HEK293 (cell line): ENCODE results near the gene ZNF799.
A peak's percentile ranks its signal among the peaks of the same experiment; 100 is the strongest.
"Not testable (repeated sequence)": the region's sequence is repeated elsewhere in the genome, so short reads cannot be mapped to it uniquely, and the experiment has no call there.

Experiments used
- CTCF ChIA-PET: fragments of 350-600 bp; formaldehyde crosslinking; extraction: SDS; loops from one replicate; lab custom pipeline; 2021; ENCODE audit warnings: antibody characterized with exemption; lab: Yijun Ruan, JAX
- POLR2A ChIA-PET: fragments of 300-600 bp; formaldehyde crosslinking; extraction: SDS; loops from one replicate; lab custom pipeline; 2020; ENCODE audit warnings: antibody characterized with exemption, inconsistent platforms; lab: Yijun Ruan, JAX
- H3K27ac ChIP-seq: fragments of 200-500 bp; sonication (Bioruptor generic); 2 replicates; pipeline ENCODE4 v1.5.1; 2014; ENCODE audit warnings: low read depth, low read length, control low read depth, inconsistent platforms; ENCODE audit errors: extremely low read depth
- H3K36me3 ChIP-seq, 2 experiments: fragments of 200-500 bp in 1 of 2; sonication (Bioruptor generic) in 1 of 2; 1 replicate in 1 of 2; 2 replicates in 1 of 2; pipeline ENCODE4 v1.5.1; 2014 to 2017; ENCODE audit warnings: inconsistent platforms in 2 of 2, low read length in 2 of 2; ENCODE audit not compliant: control insufficient read depth in 2 of 2, insufficient read depth in 1 of 2
- H3K4me1 ChIP-seq: fragments of 200-500 bp; sonication (Bioruptor generic); 2 replicates; pipeline ENCODE4 v1.5.1; 2014; ENCODE audit warnings: mild to moderate bottlenecking, low read length, inconsistent platforms; ENCODE audit not compliant: control insufficient read depth, insufficient read depth
- H3K4me3 ChIP-seq: 2 replicates; pipeline ENCODE4 v1.5.1; 2011; ENCODE audit warnings: low read depth, mild to moderate bottlenecking, control low read depth, low read length, moderate library complexity
- H3K9me3 ChIP-seq: fragments of 200-500 bp; sonication (Bioruptor generic); 2 replicates; pipeline ENCODE4 v1.5.1; 2014; ENCODE audit warnings: low read depth, low read length, inconsistent platforms; ENCODE audit not compliant: control insufficient read depth, insufficient read depth
- BCL11B ChIP-seq: fragments of 450-650 bp; formaldehyde crosslinking; IDR thresholded peaks from 2 replicates; pipeline ENCODE4 v1.5.1; 2016; ENCODE audit warnings: low read depth, missing biosample characterization, missing genetic modification characterization
- FEZF1 ChIP-seq: fragments of 450-650 bp; formaldehyde crosslinking; IDR thresholded peaks from 2 replicates; pipeline ENCODE4 v1.5.1; 2016; ENCODE audit warnings: missing biosample characterization, missing genetic modification characterization
- PRDM10 ChIP-seq: fragments of 450-650 bp; formaldehyde crosslinking; IDR thresholded peaks from 2 replicates; pipeline ENCODE4 v1.5.1; 2016; ENCODE audit warnings: missing biosample characterization, missing genetic modification characterization
- REST ChIP-seq: fragments of 450-650 bp; formaldehyde crosslinking; IDR thresholded peaks from 2 replicates; pipeline ENCODE4 v1.5.1; 2016; ENCODE audit warnings: missing biosample characterization, missing genetic modification characterization
- TCF7L2 ChIP-seq: IDR thresholded peaks from 2 replicates; pipeline ENCODE4 v1.6.1; 2011; ENCODE audit warnings: low read depth, mild to moderate bottlenecking, inconsistent platforms, low read length, moderate library complexity, borderline replicate concordance
- YY2 ChIP-seq: fragments of 450-650 bp; formaldehyde crosslinking; IDR thresholded peaks from 2 replicates; pipeline ENCODE4 v1.5.1; 2016; ENCODE audit warnings: missing biosample characterization, missing genetic modification characterization
- ZBTB49 ChIP-seq: fragments of 450-650 bp; formaldehyde crosslinking; IDR thresholded peaks from 2 replicates; pipeline ENCODE4 v1.5.1; 2016; ENCODE audit warnings: missing biosample characterization, missing genetic modification characterization, low read depth
- ZBTB6 ChIP-seq: fragments of 450-650 bp; formaldehyde crosslinking; IDR thresholded peaks from 2 replicates; pipeline ENCODE4 v1.5.1; 2017; ENCODE audit warnings: missing biosample characterization, missing genetic modification characterization
- ZFP37 ChIP-seq: fragments of 450-650 bp; formaldehyde crosslinking; IDR thresholded peaks from 2 replicates; pipeline ENCODE4 v1.5.1; 2016; ENCODE audit warnings: missing biosample characterization, missing genetic modification characterization
- ZNF157 ChIP-seq: fragments of 450-650 bp; formaldehyde crosslinking; IDR thresholded peaks from 2 replicates; pipeline ENCODE4 v1.5.1; 2016; ENCODE audit warnings: missing biosample characterization, missing genetic modification characterization
- ZNF211 ChIP-seq: fragments of 450-650 bp; formaldehyde crosslinking; IDR thresholded peaks from 2 replicates; pipeline ENCODE4 v1.5.1; 2016; ENCODE audit warnings: low read depth, missing biosample characterization, missing genetic modification characterization
- ZNF223 ChIP-seq: fragments of 450-650 bp; formaldehyde crosslinking; IDR thresholded peaks from 2 replicates; pipeline ENCODE4 v1.5.1; 2016; ENCODE audit warnings: missing biosample characterization, missing genetic modification characterization
- ZNF280C ChIP-seq: fragments of 450-650 bp; formaldehyde crosslinking; IDR thresholded peaks from 2 replicates; pipeline ENCODE4 v1.5.1; 2016; ENCODE audit warnings: missing biosample characterization, missing genetic modification characterization
- ZNF292 ChIP-seq: fragments of 450-650 bp; formaldehyde crosslinking; IDR thresholded peaks from 2 replicates; pipeline ENCODE4 v1.5.1; 2016; ENCODE audit warnings: low read depth, missing biosample characterization, missing genetic modification characterization, borderline replicate concordance
- ZNF423 ChIP-seq: fragments of 450-650 bp; formaldehyde crosslinking; IDR thresholded peaks from 2 replicates; pipeline ENCODE4 v1.5.1; 2016; ENCODE audit warnings: missing biosample characterization, missing genetic modification characterization
- ZNF426 ChIP-seq: fragments of 450-650 bp; formaldehyde crosslinking; IDR thresholded peaks from 2 replicates; pipeline ENCODE4 v1.5.1; 2017; ENCODE audit warnings: missing biosample characterization, missing genetic modification characterization, mild to moderate bottlenecking, inconsistent platforms, moderate library complexity
- ZNF48 ChIP-seq: fragments of 450-650 bp; formaldehyde crosslinking; IDR thresholded peaks from 2 replicates; pipeline ENCODE4 v1.5.1; 2016; ENCODE audit warnings: missing biosample characterization, missing genetic modification characterization
- ZNF544 ChIP-seq: fragments of 450-650 bp; formaldehyde crosslinking; IDR thresholded peaks from 2 replicates; pipeline ENCODE4 v1.5.0; 2017; ENCODE audit warnings: missing biosample characterization, missing genetic modification characterization
- ZNF555 ChIP-seq: fragments of 450-650 bp; formaldehyde crosslinking; conservative IDR thresholded peaks from 2 replicates; pipeline ENCODE4 v1.5.1; 2017; ENCODE audit warnings: missing biosample characterization, mild to moderate bottlenecking, missing genetic modification characterization, inconsistent platforms
- ZNF621 ChIP-seq: fragments of 450-650 bp; formaldehyde crosslinking; IDR thresholded peaks from 2 replicates; pipeline ENCODE4 v1.5.1; 2017; ENCODE audit warnings: missing biosample characterization, missing genetic modification characterization
- ZNF670 ChIP-seq: fragments of 450-650 bp; formaldehyde crosslinking; IDR thresholded peaks from 2 replicates; pipeline ENCODE4 v1.5.1; 2016; ENCODE audit warnings: missing biosample characterization, missing genetic modification characterization, low read depth
- ZSCAN23 ChIP-seq: fragments of 450-650 bp; formaldehyde crosslinking; IDR thresholded peaks from 2 replicates; pipeline ENCODE4 v1.5.1; 2016; ENCODE audit warnings: missing biosample characterization, missing genetic modification characterization

Gene ZNF799

GRCh38 chr19:12440541-12441316 lies 39.7 kb upstream of the ZNF799 start, which contains the start of gene ZNF443 (continued):
- TF ChIP-seq REST (tag by site-specific recombination) (no peak), ZNF670 (tag by site-specific recombination) (no peak), ZNF423 (tag by site-specific recombination) (no peak), PRDM10 (tag by site-specific recombination) (peak; percentile 71), ZFP37 (no peak), ZNF280C (tag by site-specific recombination) (no peak), ZNF544 (tag by site-specific recombination) (no peak), ZNF555 (tag by site-specific recombination) (no peak), ZNF292 (tag by site-specific recombination) (no peak), ZNF48 (no peak), ZNF426 (tag by site-specific recombination) (no peak), ZNF621 (tag by site-specific recombination) (no peak), ZNF157 (no peak), TCF7L2 (peak; percentile 91), ZNF223 (tag by site-specific recombination) (no peak), ZNF211 (no peak), ZSCAN23 (tag by site-specific recombination) (no peak), BCL11B (tag by site-specific recombination) (no peak), ZBTB49 (tag by site-specific recombination) (no peak), FEZF1 (no peak), YY2 (tag by site-specific recombination) (no peak), ZBTB6 (tag by site-specific recombination) (no peak)

- peak overlapping the region; percentile 72; the same call in 1 of the 2 replicates for H3K27ac ChIP-seq
- POLR2A ChIA-PET = interaction anchor here (0.7 to 2.0 kb wide), 7 partner anchors 56 to 405 kb away, joined by 3 to 16 read pairs (median 3); partner anchors contain the start of genes ZNF433, ZNF44, ZNF442 and ZNF563
- CTCF ChIA-PET = interaction anchor here (0.7 to 0.9 kb wide), 3 partner anchors 42 to 86 kb away, joined by 3 read pairs; no protein-coding TSS in a partner anchor
Measured at GRCh38 chr19:12439686-12440540, 38.8 kb upstream of the ZNF799 start.

More at GRCh38 chr19:12439686-12440540, 38.8 kb upstream of the ZNF799 start:
- peak overlapping the region; percentile 76 for H3K4me3 ChIP-seq
- not testable (repeated sequence) for H3K36me3 ChIP-seq, H3K4me1 ChIP-seq, H3K9me3 ChIP-seq
